Measurements from ENCODE around the gene GTPBP3. TPM values are rescaled to one million over a fixed set of nuclear protein-coding genes. Genes with fewer than 3 reads are reported as not detected.

The GTPBP3 gene
- total and polyA plus RNA-seq, 2 experiments from 2014 or later, result 34.9 to 95.6 TPM

DNA sequence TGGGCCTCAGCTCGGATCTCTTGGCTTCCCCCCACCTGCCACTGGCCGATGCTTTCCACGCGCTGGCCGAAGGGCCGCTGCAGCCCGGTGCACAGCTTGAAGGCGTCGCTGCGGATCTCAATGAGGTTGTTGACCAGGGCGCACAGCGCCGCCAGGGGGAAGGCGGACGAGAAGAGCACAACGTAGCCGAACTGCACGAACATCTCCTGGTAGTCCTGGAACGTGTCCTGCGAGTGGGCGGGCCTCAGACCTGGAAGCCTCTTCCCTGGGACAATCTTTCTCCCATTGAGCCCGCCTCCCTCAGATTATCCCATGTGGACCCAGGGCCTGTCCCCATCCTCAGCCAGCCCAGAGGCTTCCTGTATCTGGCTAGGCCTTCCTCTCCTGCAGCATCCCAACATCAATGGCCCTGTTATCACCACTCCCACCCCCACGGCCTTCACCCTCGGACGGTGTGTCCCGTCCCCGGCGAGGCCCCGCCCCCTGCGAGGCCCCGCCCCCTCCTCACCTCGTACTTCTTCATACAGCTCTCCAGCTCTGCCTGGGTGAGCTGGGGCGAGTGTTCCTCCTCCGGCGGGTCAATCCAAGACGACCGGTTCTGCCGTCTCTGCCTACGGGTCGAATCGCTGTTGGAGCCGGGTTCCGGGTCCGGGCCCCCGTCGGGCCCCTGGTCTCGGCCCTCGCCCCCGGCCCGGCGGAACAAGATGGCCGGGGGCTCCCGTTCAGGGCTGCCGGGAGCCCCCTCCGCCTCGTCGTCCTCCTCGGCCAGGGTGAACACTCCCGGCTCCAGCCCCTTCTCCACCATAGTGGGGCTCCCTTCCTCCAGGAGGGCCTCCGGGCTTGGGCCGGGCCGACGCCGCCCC is 9.5 kb upstream of the GTPBP3 start:
- H3K36me3 ChIP-seq, result no peaks in the 10 kb centered on the region
- H3K4me3 ChIP-seq, result peak overlapping the region; percentile 48
- peaks cover 13% of the 10 kb centered on the region for H3K27me3 ChIP-seq
- H3K9me3 ChIP-seq (ENCODE audit: low read depth), result no peaks in the 10 kb centered on the region
- H3K4me1 ChIP-seq (ENCODE audit: low read depth), result peaks cover 4% of the 10 kb centered on the region
- TF ChIP-seq CTCF (IDR thresholded peaks at IDR 0.05; ENCODE audit: low read depth, low read length), result peak; percentile 64
- peak overlapping the region; percentile 43 for H3K27ac ChIP-seq
- DNase-seq (ENCODE audit: low read depth in 1 of 2, low spot score in 1 of 2), result peak; percentile 83 to 89

GRCh38 chr19:17328517-17329365 is 8.6 kb upstream of the GTPBP3 start:
- no peak for TF ChIP-seq CTCF (IDR thresholded peaks at IDR 0.05; ENCODE audit: low read depth, low read length)
- Histone ChIP-seq H3K36me3 (no peaks in the 10 kb centered on the region), H3K27me3 (peaks cover 13% of the 10 kb centered on the region), H3K4me3 (peak overlapping the region; percentile 48), H3K27ac (no peak overlapping the region), H3K9me3 (ENCODE audit: low read depth) (no peaks in the 10 kb centered on the region), H3K4me1 (ENCODE audit: low read depth) (peaks cover 4% of the 10 kb centered on the region)
- no peak for DNase-seq (ENCODE audit: low read depth in 1 of 2, low spot score in 1 of 2)

DNA sequence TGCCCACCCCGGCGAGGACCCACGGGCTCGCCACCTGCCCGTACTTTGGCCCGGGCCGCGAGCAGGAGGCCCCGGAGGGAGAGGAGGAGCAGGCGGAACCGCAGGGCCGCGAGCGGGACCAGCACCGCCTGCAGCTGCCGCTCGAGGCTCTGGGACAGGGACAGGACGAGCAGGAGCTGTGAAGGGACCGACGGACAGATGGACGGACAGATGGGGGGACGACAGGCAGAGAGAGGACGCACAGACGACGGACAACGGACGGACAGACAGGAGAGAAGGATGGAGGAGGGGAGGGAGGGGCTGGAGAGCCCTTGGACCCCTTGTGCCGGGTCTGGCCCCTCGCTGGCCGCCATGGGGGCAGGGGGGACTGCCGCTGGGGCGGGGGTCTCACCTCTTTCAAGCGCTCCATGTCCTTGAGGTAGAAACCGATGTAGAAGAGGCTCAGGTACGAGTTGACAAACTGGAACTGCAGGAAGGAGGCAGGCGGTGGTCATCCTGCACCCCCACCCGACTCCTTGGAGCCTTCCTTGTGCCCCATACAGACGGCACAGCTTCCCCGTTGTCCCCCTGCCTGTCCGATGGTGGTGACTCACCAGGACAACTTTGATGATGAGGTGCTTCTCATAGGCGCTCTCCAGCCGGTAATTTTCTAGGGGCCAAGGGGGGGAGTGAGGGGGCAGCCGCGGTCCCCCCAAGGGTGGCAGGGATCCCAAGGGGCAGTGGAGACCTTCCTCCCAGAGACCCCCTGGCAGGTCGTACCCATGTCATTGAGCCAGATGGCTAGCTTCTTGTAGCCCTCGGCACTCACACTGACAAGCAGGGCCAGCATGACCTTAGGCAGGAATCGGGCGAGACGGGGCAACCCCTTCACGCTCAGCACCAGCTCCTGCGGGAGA is 7.7 kb upstream of the GTPBP3 start:
- no peak overlapping the region for H3K4me3 ChIP-seq
- no peak overlapping the region for H3K27ac ChIP-seq

DNA sequence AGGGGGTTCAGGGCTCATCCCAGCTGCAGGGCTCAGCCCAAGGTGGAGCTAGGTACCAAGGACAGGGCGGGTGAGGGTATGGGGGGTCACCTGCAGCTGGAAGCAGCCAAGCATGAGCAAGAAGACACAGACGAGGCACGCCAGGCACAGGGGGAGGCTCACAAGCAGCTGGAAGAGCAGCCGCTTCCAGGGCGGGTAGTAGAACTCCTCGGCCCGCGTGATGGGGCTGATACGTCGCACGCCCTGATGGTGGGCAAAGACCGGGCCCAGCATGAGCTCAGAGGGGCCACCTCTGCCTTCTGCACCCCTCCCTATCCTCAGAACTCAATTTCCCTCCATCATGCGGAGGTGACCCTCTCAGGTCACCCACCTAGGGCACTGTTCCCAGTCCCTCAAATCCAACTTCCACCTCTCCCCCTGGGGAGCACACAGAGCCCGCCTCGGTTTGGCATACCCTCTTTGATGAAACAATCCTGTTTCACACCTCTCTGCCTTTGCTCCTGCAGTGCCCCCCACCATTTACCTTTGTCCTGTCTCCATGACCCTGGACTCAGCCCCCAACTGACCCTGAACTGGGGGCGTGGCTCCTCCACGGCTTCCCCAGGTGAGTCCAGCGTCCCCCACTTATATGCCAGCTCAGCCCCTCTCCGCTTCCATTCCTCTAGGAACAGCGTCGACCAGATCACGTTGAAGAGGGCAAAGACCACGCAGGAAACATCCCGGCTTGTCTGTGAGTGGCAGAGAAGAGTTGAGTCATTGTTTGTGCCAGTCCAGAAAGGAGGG is 6.9 kb upstream of the GTPBP3 start:
- H3K27ac ChIP-seq, result no peak overlapping the region
- H3K4me3 ChIP-seq, result no peak overlapping the region
- peaks cover 13% of the 10 kb centered on the region for H3K27me3 ChIP-seq
- TF ChIP-seq CTCF (IDR thresholded peaks at IDR 0.05; ENCODE audit: low read depth, low read length), result no peak
- H3K4me1 ChIP-seq (ENCODE audit: low read depth), result peaks cover 4% of the 10 kb centered on the region
- no peaks in the 10 kb centered on the region for H3K36me3 ChIP-seq
- DNase-seq (ENCODE audit: low read depth in 1 of 2, low spot score in 1 of 2), result no peak
- H3K9me3 ChIP-seq (ENCODE audit: low read depth), result no peaks in the 10 kb centered on the region

More for the DNA sequence above, 7.7 kb upstream of the GTPBP3 start:
- DNase-seq (ENCODE audit: low read depth in 1 of 2, low spot score in 1 of 2), result no peak
- Histone ChIP-seq H3K4me1 (ENCODE audit: low read depth) (peaks cover 4% of the 10 kb centered on the region), H3K9me3 (ENCODE audit: low read depth) (no peaks in the 10 kb centered on the region), H3K27me3 (peaks cover 13% of the 10 kb centered on the region), H3K36me3 (no peaks in the 10 kb centered on the region)
- no peak for TF ChIP-seq CTCF (IDR thresholded peaks at IDR 0.05; ENCODE audit: low read depth, low read length)

Measured in cardiac muscle cell (in vitro differentiated cells and primary cell).